ENCODE data around the gene PCDHGC3.

DNA sequence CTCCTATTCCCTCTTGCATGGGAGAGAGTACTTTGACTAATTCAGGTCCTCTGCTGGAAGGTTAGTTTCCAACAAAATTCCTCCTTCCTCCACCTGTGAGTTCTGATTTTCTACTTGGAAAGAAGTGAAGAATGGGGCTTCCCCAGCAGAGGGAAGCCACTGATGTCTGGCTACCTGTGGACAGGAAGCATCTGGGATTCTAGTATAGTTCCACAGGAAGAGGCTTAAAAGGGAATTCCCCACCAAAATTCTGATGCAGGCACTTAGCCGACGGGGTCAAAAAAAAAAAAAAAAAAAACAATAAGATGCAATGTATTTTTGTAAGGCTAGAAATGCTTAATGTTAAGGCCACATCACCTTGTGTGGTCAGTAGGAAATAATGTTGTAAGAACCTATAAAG, 46.5 kb downstream of the PCDHGC3 start:
- TF ChIP-seq, protein P1, sequence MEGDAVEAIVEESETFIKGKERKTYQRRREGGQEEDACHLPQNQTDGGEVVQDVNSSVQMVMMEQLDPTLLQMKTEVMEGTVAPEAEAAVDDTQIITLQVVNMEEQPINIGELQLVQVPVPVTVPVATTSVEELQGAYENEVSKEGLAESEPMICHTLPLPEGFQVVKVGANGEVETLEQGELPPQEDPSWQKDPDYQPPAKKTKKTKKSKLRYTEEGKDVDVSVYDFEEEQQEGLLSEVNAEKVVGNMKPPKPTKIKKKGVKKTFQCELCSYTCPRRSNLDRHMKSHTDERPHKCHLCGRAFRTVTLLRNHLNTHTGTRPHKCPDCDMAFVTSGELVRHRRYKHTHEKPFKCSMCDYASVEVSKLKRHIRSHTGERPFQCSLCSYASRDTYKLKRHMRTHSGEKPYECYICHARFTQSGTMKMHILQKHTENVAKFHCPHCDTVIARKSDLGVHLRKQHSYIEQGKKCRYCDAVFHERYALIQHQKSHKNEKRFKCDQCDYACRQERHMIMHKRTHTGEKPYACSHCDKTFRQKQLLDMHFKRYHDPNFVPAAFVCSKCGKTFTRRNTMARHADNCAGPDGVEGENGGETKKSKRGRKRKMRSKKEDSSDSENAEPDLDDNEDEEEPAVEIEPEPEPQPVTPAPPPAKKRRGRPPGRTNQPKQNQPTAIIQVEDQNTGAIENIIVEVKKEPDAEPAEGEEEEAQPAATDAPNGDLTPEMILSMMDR (IDR thresholded peaks at IDR 0.05), result no peak
- no peak for TF ChIP-seq POLR2A (IDR thresholded peaks at IDR 0.05)

All from tibial nerve (tissue), 3 donors.